ENCODE results near the gene DIPK2B. TPM values are rescaled to one million over a fixed set of nuclear protein-coding genes. Genes with fewer than 3 reads are reported as not detected.

The DIPK2B gene
- total and polyA plus RNA-seq, 2 of the 13 experiments (the other 11 are each of a cell fraction or from before 2014, with no cell fraction given), result not detected

GRCh38 chrX:45154462-45154861 lies 46.2 kb downstream of the DIPK2B start (continued):
- TF ChIP-seq, protein P1, sequence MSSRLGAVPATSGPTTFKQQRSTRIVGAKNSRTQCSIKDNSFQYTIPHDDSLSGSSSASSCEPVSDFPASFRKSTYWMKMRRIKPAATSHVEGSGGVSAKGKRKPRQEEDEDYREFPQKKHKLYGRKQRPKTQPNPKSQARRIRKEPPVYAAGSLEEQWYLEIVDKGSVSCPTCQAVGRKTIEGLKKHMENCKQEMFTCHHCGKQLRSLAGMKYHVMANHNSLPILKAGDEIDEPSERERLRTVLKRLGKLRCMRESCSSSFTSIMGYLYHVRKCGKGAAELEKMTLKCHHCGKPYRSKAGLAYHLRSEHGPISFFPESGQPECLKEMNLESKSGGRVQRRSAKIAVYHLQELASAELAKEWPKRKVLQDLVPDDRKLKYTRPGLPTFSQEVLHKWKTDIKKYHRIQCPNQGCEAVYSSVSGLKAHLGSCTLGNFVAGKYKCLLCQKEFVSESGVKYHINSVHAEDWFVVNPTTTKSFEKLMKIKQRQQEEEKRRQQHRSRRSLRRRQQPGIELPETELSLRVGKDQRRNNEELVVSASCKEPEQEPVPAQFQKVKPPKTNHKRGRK (CRISPR knock-in tag; IDR thresholded peaks at IDR 0.05), result no peak
- TF ChIP-seq NKX3-1 (CRISPR knock-in tag; IDR thresholded peaks at IDR 0.05), result no peak
- no peak for TF ChIP-seq ZBTB7A (CRISPR knock-in tag; IDR thresholded peaks at IDR 0.05)
- no peak for TF ChIP-seq JDP2 (CRISPR knock-in tag; IDR thresholded peaks at IDR 0.05; ENCODE audit: borderline replicate concordance)
- TF ChIP-seq ZNF136 (CRISPR knock-in tag; IDR thresholded peaks at IDR 0.05; ENCODE audit: low read depth), result no peak
- no peak for TF ChIP-seq RFX3 (CRISPR knock-in tag; IDR thresholded peaks at IDR 0.05)

- ATAC-seq, result no peak
- no TSS peak for BruUV-seq (replicated peaks)
- no peak for TF ChIP-seq HNRNPLL (IDR thresholded peaks at IDR 0.05; ENCODE audit: low read depth, low read length, poor library complexity, severe bottlenecking)
- no peak for TF ChIP-seq KDM1A (CRISPR knock-in tag; IDR thresholded peaks at IDR 0.05)
- TF ChIP-seq RBFOX2 (IDR thresholded peaks at IDR 0.05; ENCODE audit: low read depth, low read length), result no peak
- no peak for TF ChIP-seq THRA (CRISPR knock-in tag; IDR thresholded peaks at IDR 0.05; ENCODE audit: borderline replicate concordance)
- no peak for TF ChIP-seq AKAP8 (CRISPR knock-in tag; IDR thresholded peaks at IDR 0.05)
- TF ChIP-seq, protein P2, sequence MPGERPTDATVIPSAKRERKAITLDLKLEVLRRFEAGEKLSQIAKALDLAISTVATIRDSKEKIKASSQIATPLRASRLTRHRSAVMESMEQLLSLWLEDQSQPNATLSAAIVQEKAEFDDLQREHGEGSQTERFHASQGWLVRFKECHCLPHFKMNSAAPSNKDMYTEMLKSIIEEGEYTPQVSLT (CRISPR knock-in tag; IDR thresholded peaks at IDR 0.05; ENCODE audit: borderline replicate concordance, low read depth), result no peak
- TF ChIP-seq, protein P3, sequence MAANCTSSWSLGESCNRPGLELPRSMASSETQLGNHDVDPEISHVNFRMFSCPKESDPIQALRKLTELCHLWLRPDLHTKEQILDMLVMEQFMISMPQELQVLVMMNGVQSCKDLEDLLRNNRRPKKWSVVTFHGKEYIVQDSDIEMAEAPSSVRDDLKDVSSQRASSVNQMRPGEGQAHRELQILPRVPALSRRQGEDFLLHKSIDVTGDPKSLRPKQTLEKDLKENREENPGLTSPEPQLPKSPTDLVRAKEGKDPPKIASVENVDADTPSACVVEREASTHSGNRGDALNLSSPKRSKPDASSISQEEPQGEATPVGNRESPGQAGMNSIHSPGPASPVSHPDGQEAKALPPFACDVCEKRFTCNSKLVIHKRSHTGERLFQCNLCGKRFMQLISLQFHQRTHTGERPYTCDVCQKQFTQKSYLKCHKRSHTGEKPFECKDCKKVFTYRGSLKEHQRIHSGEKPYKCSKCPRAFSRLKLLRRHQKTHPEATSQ (CRISPR knock-in tag; IDR thresholded peaks at IDR 0.05; ENCODE audit: borderline replicate concordance), result no peak
- intact Hi-C loops (cut with micrococcal nuclease; ENCODE audit: unreplicated experiment) (no loop called here), in situ Hi-C loops (cut with HindIII; ENCODE audit: extremely low pct_ligation_motif_present, low pct_unique_long_range_greater_than_20kb) (no loop called here)
- Histone ChIP-seq H3K27ac (ENCODE audit: extremely low read length, insufficient read depth, low read length) (no peak overlapping the region), H3K36me3 (replicated peaks in 1 of 2; ENCODE audit: control insufficient read depth in 1 of 2, insufficient read depth in 2 of 2, low read length in 2 of 2) (no peaks in the 10 kb centered on the region), H3K79me2 (ENCODE audit: insufficient read depth, low read length) (no peaks in the 10 kb centered on the region), H3K9ac (ENCODE audit: insufficient read depth, low read depth, low read length) (no peak overlapping the region), H3K9me3 (ENCODE audit: low read length) (no peaks in the 10 kb centered on the region), H3K27me3 (ENCODE audit: control insufficient read depth in 1 of 2, insufficient read depth in 2 of 2, low read length in 2 of 2) (no peaks in the 10 kb centered on the region), H4K20me1 (ENCODE audit: insufficient read depth, low read length) (no peaks in the 10 kb centered on the region), H3K4me1 (ENCODE audit: insufficient read depth, low read length) (no peaks in the 10 kb centered on the region), H2AFZ (ENCODE audit: low read length) (no peak overlapping the region), H3K4me3 (replicated peaks in 1 of 3; ENCODE audit: insufficient read depth in 1 of 3, low read depth in 2 of 3, low read length in 3 of 3) (no peak overlapping the region), H3K4me2 (ENCODE audit: low read depth, low read length) (no peak overlapping the region)
- ChIA-PET POLR2A (no interaction called here), CTCF (ENCODE audit: low intra/inter-chr PET ratio, low total read pairs) (no interaction called here)
- DNase-seq (ENCODE audit: low spot score), result no peak
- no peak for FAIRE-seq
- WGBS (ENCODE audit: low lambda C conversion rate), result no CpG with 5 or more reads among the region's 4 CpGs
These were observed 46.7 kb downstream of the DIPK2B start for GRCh38 chrX:45154033-45154360.
